Epithelial cell of prostate (primary cell): Measurements from ENCODE around the gene HPN.

Experiments used
- DNase-seq: peaks from one replicate; pipeline ENCODE4 v3.0.0-alpha.2; 2011; ENCODE audit warnings: low read depth, low spot score
- H3K27ac ChIP-seq: fragments of 450-650 bp; 2 replicates; pipeline ENCODE4 v1.5.1; 2017; ENCODE audit warnings: mild to moderate bottlenecking

Gene HPN

DNA sequence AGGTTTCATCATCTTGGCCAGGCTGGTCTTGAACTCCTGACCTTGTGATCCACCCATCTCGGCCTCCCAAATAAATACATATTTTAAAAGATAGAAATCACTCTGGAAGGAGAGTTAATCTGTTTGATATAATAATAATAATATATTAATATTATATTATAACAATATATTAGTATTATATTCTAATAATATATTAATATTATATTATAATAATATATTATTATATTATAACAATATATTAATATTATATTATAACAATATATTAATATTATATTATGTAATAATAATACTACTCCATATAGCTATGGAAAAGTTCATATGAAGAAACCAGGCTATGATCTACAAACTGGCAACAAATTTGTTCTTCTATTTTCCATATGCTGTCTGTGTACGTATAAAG is 16.8 kb downstream of the HPN start:
- H3K27ac ChIP-seq = no peak overlapping the region
- no peak for DNase-seq

DNA sequence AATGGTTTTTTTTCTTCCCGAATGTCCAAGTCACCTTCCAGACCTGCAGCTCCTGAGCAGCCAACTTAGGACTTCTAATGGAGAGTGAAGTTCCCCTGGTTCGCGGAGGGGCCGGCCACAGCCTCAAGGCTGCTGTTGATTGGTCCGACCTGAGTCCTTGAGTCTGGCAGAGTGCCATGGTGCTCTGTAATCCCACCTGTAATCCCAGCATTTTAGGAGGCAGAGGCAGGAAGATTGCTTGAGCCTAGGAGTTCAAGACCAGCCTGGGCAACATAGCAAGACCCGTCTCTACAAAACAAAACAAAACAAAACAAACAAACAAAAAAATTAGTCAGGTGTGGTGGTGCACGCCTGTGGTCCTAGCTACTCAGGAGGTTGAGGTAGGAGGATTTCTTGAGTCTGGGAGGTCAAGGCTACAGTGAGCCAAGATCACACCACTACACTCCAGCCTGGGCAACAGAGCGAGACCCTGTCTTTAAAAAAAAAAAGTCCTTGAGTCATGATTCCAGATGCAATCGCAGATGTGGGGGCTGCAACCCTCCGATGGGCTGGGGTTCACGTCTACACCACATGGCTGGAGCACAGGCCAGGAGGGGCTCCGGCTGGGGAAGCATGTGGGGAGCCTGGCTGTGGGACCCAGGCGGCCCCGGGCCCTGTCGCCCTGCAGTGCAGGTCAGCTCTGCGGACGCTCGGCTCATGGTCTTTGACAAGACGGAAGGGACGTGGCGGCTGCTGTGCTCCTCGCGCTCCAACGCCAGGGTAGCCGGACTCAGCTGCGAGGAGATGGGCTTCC is 17.7 kb downstream of the HPN start:
- no peak overlapping the region for H3K27ac ChIP-seq

GRCh38 chr19:35059799-35060091 is 18.2 kb downstream of the HPN start:
- DNase-seq = no peak
- H3K27ac ChIP-seq = no peak overlapping the region

More for the DNA sequence above, 17.7 kb downstream of the HPN start:
- DNase-seq = no peak

- no peak for DNase-seq
- H3K27ac ChIP-seq = no peak overlapping the region
These were observed 18.8 kb downstream of the HPN start for GRCh38 chr19:35060160-35060855.

DNA sequence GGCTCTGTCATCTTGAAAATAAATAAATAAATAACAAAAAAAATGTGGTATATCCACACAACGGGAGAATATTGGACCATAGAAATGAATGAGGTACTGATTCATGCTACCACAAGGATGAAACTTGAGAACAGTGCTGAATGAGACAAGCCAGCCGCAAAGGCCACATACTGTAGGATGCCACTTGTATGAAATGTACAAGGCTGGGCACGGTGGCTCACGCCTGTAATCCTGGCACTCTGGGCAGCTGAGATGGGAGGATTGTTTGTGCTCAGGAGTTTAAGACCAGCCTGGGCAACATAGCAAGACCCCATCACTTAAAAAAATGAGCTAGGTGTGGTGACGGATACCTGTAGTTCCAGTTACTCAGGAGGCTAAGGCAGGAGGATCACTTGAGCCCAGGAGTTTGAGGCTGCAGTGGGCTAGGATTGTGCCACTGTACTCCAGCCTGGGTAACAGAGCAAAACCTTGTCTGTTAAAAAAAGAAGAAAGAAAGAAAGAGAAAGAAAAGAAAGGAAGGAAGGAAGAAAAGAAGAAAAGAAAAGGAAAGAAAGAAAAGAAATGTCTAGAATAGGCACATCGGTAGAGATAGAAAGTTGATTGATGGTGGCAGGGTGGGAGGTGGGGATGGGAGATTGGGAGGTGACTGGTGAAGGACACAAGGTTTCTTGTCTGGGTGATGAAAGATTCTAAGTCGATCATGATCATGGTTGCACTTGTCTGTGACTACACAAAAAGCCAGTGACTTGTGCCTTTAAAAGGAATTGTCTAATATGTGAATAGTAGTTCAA is 20.3 kb downstream of the HPN start:
- no peak for DNase-seq
- H3K27ac ChIP-seq = no peak overlapping the region

DNA sequence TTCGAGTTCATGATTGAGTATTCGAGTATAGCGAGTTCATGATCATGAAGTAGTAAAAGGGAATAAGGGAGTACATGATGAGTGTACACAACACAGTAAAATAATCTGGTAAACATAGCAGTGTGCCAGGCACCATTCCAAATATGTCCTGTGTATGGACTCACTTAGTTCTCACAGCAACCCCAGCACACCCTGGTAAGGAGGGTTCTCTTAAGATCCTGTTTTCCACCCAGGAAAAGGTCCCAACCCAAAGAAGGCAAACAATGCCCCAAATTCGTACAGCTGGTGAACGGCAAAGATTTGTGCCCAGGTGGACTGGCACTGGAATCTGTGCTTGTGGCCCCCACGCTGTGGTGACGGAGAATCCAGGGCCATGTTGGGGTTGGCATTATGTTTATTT is 21.4 kb downstream of the HPN start:
- no peak overlapping the region for H3K27ac ChIP-seq
- DNase-seq = no peak

DNA sequence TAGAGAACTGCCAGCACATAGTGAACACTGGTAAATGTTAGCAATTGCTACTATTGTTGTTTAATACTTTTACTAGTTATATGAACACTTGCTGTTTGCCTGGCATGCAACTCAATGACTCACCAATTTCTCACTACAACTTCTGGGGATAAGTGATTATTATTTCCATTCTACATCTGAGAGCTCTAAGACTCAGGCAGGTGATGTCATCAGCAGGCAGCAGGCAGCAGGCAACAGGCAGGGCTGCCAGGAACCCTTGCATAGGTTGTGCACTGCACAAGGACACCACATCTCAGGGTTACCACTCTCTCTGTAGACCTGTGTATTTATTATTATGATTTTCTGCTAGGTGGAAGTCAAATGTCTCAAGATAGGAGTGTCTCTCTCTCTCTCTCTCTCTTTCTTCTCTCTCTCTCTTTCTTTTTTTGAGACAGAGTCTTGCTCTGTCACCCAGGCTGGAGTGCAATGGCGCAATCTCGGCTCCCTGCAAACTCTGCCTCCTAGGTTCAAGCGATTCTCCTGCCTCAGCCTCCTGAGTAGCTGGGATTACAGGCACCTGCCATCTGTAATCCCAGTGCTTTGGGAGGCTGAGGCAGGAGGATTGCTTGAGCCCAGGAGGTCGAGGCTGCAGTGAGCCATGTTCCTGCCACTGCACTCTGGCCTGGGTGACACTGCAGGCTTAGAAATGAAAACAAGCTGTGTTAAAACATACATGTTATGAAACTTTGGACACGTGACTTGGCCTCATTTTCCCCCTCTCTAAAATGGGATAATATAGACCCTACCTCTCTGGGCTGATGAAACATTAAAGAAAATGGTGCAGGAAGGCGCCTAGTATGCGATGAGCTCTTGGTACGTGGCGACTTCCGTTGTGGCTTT is 22.7 kb downstream of the HPN start:
- DNase-seq = peak; percentile 58
- H3K27ac ChIP-seq = no peak overlapping the region

DNA sequence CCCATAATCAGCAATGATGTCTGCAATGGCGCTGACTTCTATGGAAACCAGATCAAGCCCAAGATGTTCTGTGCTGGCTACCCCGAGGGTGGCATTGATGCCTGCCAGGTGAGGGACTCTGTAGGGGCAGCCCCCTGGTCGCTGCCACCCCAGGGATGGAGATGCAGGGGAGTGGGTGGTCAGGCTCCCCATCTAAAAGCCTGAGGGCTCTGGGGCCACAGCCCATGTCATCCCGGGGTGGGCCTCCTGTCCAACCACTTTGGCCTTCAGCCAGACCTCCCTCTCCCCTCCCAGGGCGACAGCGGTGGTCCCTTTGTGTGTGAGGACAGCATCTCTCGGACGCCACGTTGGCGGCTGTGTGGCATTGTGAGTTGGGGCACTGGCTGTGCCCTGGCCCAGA is 24.1 kb downstream of the HPN start:
- no peak overlapping the region for H3K27ac ChIP-seq
- no peak for DNase-seq

- DNase-seq = no peak
- no peak overlapping the region for H3K27ac ChIP-seq
These were observed 24.6 kb downstream of the HPN start for GRCh38 chr19:35066121-35066520.

DNA sequence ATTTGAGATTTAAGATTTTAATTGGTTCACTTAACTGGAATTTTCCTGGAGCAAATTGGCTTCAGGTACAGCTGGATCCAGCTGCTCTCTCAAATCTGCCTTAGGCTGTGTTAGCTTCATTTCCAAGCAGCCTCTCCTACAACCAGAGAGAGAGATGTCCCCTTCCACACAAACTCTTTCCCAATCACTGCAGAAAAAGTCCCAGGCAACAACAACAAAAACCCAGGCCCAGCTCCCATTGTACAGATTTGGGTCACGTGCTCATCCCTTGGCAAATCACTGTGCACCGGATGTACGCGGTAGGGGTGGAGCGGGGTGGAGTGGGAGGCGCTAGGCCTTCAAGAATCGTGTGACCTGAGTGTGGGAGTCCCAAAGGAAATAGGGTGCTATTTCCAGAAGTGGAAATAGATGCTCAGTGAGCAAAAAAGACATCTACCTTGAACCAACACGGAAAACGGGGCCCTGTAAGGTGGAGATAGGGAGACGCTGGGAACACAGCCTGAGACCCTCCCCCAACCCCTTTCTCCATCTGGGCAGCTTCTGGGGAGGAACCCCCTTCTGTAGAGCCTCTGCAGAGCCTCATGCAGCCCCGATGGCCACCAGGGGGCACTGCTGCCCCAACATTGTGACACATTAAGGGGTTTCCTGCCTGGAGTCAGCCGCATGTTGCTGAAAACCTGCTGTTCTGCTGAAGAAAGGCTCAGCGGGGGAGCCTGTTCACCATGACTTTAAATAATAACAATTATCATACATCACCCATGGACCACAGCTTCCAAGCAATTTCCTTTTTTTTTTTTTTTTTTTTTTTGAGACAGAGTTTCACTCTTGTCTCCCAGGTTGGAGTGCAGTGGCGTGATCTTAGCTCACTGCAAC is 25.4 kb downstream of the HPN start:
- no peak overlapping the region for H3K27ac ChIP-seq

DNA sequence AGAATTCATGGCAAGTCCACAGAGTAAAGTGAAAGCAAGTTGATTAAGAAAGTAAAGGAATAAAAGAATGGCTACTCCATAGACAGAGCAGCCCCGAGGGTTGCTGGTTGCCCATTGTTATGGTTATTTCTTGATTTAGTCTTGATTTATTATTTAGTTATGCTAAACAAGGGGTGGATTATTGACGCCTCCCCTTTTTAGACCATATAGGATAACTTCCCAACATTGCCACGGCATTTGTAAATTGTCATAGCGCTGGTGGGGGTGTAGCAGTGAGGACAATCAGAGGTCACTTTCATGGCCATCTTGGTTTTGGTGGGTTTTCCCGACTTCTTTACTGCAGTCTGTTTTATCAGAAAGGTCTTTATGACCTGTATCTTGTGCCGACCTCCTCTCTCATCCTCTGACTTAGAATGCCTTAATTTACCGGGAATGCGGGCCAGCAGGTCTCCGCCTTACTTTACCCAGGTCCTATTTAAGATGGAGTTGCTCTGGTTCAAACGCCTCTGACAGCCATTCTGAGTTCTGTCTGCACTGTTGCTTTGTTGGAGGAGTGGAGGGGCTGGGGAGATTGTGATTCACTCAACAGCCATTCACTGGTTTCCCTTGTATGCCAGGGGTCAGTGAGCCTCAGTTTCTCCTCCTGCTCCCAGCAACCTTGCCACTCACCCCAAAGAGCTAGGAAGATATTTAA is 27.6 kb downstream of the HPN start:
- H3K27ac ChIP-seq = no peak overlapping the region
- no peak for DNase-seq

More for the DNA sequence above, 25.4 kb downstream of the HPN start:
- DNase-seq = no peak

- DNase-seq = no peak
These were observed 28.2 kb downstream of the HPN start for GRCh38 chr19:35069696-35070095.

DNA sequence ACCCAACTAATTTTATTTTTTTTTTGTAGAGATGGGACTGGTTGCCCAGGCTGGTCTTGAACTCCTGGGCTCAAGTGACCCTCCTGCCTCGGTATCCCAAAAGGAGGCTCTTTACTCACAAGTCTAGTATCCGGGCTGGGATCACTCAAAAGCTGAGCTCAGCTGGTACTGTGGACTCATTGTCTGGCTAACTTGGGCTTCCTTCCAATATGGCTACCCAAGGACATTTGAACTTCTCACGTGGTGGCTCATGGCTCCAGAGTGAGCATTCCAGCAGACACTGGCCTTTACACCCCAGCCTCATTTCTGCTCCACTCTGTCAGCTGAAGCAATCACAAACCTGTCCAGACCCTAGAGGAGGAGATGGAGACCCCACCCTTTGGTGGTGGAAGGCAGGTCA is 28.9 kb downstream of the HPN start:
- no peak for DNase-seq
- no peak overlapping the region for H3K27ac ChIP-seq

More at GRCh38 chr19:35069696-35070095, 28.2 kb downstream of the HPN start:
- no peak overlapping the region for H3K27ac ChIP-seq

DNA sequence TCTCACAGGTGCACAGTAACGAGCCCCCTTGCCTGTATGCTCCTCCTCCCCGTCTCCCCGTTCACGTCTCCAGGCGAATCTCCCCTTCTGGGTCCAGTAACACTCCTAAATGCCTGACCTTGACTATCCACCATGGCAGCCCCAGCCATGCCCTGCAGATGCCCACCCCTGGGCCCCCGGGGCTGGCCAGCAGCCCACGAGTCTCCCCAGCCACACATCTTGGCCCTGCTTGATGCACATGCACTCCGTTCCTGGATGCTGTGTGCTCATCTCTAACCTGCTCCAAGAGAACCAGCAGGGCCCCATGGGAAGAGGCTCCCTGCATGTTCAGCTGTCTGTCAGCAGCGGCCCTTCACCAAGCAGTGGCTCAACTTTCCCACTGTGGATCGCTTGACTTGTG is 32.0 kb downstream of the HPN start:
- DNase-seq = no peak
- H3K27ac ChIP-seq = no peak overlapping the region

- H3K27ac ChIP-seq = no peak overlapping the region
- no peak for DNase-seq
These were observed 32.4 kb downstream of the HPN start for GRCh38 chr19:35073941-35074340.

DNA sequence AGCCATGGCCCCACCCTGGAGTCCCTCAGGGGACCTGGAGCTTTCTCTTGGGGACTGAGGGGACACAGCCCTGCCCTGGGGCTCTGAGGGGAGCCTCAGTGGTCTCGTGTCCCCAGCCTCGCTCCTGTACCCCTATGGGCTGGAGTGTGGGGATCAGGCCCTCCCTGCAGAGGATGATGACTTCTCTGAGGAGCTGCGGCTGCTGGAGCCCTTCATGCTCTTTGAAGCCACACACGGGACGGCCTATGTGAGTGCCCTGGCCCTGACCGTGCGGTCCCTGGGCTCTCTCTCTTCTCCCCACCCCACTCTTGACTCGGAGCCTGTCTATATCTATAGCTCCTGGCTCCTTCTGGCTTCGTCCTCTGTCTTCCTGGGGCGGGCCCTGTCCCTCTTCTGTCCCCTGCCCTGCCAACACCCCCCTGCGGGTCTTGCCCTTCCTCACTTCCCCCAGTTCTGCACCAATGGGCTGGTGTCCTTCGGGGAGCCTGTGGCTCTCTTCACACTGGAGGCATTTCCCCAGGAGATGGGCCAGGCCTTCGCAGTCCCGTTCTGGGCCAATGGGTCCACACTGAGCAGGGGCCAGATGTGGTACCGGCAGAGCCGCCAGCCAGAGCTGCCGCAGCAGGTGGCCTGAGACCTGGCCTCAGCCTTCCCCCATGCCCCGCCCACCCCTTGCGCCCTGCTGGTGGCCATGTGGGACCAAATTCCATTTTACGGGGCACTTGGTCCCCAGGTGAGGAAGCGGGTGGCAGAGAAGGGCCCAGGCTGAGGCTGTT is 33.1 kb downstream of the HPN start:
- no peak overlapping the region for H3K27ac ChIP-seq
- DNase-seq = no peak

GRCh38 chr19:35075202-35076025 is 33.9 kb downstream of the HPN start:
- no peak for DNase-seq
- H3K27ac ChIP-seq = no peak overlapping the region
